Uterus (tissue), 4 donors: ENCODE measurements around the gene CBFB. TPM values are rescaled to one million over a fixed set of nuclear protein-coding genes. Genes with fewer than 3 reads are reported as not detected.

Experiments used
- DNase-seq, 2 donors: peaks; one replicate each; pipeline ENCODE4 v3.0.0-alpha.2; 2019 to 2020
- H3K27ac ChIP-seq, 2 donors: fragments of 200-600 bp; sonication (generic); 1 replicate in 1 of 2; 2 replicates in 1 of 2; pipeline ENCODE4 v1.5.1; 2016 to 2018
- H3K27me3 ChIP-seq, 2 donors: fragments of 200-600 bp; sonication (generic); one replicate each; pipeline ENCODE4 v1.5.1; 2018 to 2019; ENCODE audit warnings: control low read depth in 1 of 2
- H3K36me3 ChIP-seq, 2 donors: fragments of 200-600 bp; sonication (generic); one replicate each; pipeline ENCODE4 v1.5.1; 2019; ENCODE audit warnings: control low read depth in 1 of 2
- H3K4me1 ChIP-seq, 2 donors: fragments of 200-600 bp; sonication (generic); one replicate each; pipeline ENCODE4 v1.5.1; 2018 to 2019; ENCODE audit warnings: control low read depth in 1 of 2
- H3K4me3 ChIP-seq, 2 donors: fragments of 200-600 bp; sonication (generic); 1 replicate in 1 of 2; 2 replicates in 1 of 2; pipeline ENCODE4 v1.5.1; 2018 to 2019; ENCODE audit warnings: mild to moderate bottlenecking in 1 of 2
- H3K9me3 ChIP-seq, 2 donors: fragments of 200-600 bp; sonication (generic); one replicate each; pipeline ENCODE4 v1.5.1; 2019; ENCODE audit warnings: control low read depth in 1 of 2
- POLR2A ChIP-seq, 2 donors: fragments of 450-650 bp; IDR thresholded peaks; one replicate each; pipeline ENCODE4 v1.6.1; 2016; ENCODE audit warnings: antibody characterized with exemption in 2 of 2, mild to moderate bottlenecking in 1 of 2, moderate library complexity in 1 of 2
- intact Hi-C: fragments of 100-400 bp; cut with DNase I; formaldehyde crosslinking; loops from one replicate; pipeline ENCODE4 v1.15.1; 2023; ENCODE audit warnings: low total_unique reads
- total RNA-seq, 4 donors: library from RNA; depleted of rRNA in 3 of 4; stranded (reverse); fragments of >200 nt in 3 of 4; gene quantifications; one replicate each; pipeline versions ENCODE4 v1.1.0 to v1.2.4, GENCODE V29; 2014 to 2023
- TF ChIP-seq, protein P1 (sequence below), 4 experiments: fragments of 200-600 bp in 2 of 4; fragments of 450-650 bp in 2 of 4; sonication (generic) in 2 of 4; IDR thresholded peaks; one replicate each; pipeline ENCODE4 v1.5.1; 2016 to 2019; ENCODE audit warnings: antibody characterized with exemption in 4 of 4, mild to moderate bottlenecking in 2 of 4, moderate library complexity in 1 of 4
- donor health status: DM: yes; HTN: yes; CAD: no.

CBFB gene
- total RNA-seq, 4 donors from 2014 or later: 42.1 to 108 (median 75.9) TPM

DNA sequence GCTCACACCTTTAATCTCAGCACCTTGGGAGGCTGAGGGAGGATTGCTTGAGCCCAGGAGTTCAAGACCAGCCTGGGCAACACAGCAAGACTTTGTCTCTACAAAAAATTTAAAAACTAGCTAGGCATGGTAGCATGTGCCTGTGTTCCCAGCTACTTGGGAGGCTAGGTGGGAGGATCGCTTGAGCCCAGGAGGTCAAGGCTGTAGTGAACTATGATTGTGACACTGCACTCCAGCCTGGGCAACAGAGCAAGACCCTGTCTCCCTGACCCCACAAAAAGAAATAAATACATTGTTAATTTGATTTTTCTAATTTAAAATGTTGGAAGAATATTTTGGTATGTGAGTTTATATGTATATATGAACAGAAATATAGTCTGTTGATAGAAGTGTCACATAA lies 58.3 kb downstream of the CBFB start:
- intact Hi-C loops: no loop called here
- Histone ChIP-seq H3K4me3 (no peak overlapping the region), H3K9me3 (no peaks in the 10 kb centered on the region), H3K27ac (no peak overlapping the region), H3K27me3 (no peaks in the 10 kb centered on the region), H3K36me3 (no peaks in the 10 kb centered on the region), H3K4me1 (no peaks in the 10 kb centered on the region)
- no peak for TF ChIP-seq POLR2A (IDR thresholded peaks at IDR 0.05)
- TF ChIP-seq, protein P1, sequence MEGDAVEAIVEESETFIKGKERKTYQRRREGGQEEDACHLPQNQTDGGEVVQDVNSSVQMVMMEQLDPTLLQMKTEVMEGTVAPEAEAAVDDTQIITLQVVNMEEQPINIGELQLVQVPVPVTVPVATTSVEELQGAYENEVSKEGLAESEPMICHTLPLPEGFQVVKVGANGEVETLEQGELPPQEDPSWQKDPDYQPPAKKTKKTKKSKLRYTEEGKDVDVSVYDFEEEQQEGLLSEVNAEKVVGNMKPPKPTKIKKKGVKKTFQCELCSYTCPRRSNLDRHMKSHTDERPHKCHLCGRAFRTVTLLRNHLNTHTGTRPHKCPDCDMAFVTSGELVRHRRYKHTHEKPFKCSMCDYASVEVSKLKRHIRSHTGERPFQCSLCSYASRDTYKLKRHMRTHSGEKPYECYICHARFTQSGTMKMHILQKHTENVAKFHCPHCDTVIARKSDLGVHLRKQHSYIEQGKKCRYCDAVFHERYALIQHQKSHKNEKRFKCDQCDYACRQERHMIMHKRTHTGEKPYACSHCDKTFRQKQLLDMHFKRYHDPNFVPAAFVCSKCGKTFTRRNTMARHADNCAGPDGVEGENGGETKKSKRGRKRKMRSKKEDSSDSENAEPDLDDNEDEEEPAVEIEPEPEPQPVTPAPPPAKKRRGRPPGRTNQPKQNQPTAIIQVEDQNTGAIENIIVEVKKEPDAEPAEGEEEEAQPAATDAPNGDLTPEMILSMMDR (IDR thresholded peaks at IDR 0.05): no peak
- DNase-seq: no peak

DNA sequence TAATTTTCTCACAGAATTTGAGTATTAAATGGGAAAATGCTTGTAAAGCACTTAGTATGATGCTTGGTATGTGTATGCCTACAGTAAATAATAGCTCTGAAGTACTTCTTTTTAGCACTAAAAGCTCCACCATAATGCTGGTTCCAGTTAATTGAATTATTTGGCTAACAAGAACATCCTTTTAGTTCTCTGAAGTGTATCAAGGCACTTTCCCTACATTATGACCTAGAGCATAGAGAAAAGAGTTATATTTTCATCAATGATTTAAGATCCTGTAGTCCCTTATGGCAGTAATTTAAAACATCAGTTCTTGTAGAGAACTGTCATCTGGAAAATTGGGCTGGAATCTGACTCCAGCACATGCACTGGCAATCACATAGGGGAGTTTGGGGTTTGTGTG lies 58.9 kb downstream of the CBFB start:
- Histone ChIP-seq H3K27ac (peak overlapping the region in 1 of 2 donors; percentile 29), H3K9me3 (no peaks in the 10 kb centered on the region), H3K27me3 (no peaks in the 10 kb centered on the region), H3K4me3 (no peak overlapping the region), H3K36me3 (no peaks in the 10 kb centered on the region), H3K4me1 (no peaks in the 10 kb centered on the region)
- no peak for DNase-seq
- intact Hi-C loops: no loop called here
- no peak for TF ChIP-seq POLR2A (IDR thresholded peaks at IDR 0.05)
- TF ChIP-seq, protein P1 (IDR thresholded peaks at IDR 0.05): no peak

DNA sequence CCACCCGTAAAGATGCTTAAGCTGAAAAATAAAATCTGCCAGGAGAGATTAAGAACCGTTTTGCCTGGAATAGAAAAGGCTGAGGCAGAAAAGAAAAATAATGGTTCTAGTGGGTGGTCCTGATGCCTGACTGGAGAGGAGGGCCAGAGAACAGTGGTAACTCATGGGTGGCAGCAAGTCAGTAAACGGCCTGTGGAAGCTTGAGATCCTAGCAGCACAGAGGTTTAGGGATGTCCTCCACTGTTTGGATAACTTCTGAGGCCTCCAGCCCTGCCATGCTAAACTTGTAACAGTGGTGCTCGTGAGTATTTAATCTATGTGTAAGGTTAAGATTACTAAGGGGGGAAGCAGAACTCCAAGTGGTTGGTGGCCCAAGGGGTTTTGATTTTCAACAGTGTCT lies 59.6 kb downstream of the CBFB start:
- intact Hi-C loops: no loop called here
- H3K9me3 ChIP-seq: no peaks in the 10 kb centered on the region
- no peak overlapping the region for H3K4me3 ChIP-seq
- H3K36me3 ChIP-seq: no peaks in the 10 kb centered on the region
- H3K4me1 ChIP-seq: no peaks in the 10 kb centered on the region
- no peak for DNase-seq
- H3K27ac ChIP-seq: peak overlapping the region in 1 of 2 donors; percentile 29
- H3K27me3 ChIP-seq: no peaks in the 10 kb centered on the region
- TF ChIP-seq, protein P1 (IDR thresholded peaks at IDR 0.05): no peak
- no peak for TF ChIP-seq POLR2A (IDR thresholded peaks at IDR 0.05)

DNA sequence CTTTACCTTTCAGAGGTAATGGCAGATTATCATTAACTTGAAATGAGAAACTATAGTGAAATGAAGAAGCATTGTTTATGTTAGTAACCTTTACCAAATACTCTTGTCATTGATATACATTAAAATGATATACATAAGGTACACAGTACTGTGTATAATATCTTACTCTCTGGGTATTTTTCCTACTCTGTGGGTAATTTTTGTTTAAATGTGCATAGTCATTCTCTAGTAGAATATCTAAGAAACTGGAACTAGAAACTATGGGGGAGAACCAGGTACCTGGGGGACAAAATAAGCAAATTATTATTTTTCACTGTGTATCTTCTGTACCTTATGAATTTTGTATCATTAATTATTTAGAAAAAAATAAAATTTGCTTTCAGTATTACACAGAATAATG lies 60.2 kb downstream of the CBFB start:
- no peak for TF ChIP-seq POLR2A (IDR thresholded peaks at IDR 0.05)
- TF ChIP-seq, protein P1 (IDR thresholded peaks at IDR 0.05): no peak
- Histone ChIP-seq H3K27ac (no peak overlapping the region), H3K36me3 (no peaks in the 10 kb centered on the region), H3K4me1 (no peaks in the 10 kb centered on the region), H3K4me3 (no peak overlapping the region), H3K27me3 (no peaks in the 10 kb centered on the region), H3K9me3 (no peaks in the 10 kb centered on the region)
- DNase-seq: no peak
- intact Hi-C loops: no loop called here

DNA sequence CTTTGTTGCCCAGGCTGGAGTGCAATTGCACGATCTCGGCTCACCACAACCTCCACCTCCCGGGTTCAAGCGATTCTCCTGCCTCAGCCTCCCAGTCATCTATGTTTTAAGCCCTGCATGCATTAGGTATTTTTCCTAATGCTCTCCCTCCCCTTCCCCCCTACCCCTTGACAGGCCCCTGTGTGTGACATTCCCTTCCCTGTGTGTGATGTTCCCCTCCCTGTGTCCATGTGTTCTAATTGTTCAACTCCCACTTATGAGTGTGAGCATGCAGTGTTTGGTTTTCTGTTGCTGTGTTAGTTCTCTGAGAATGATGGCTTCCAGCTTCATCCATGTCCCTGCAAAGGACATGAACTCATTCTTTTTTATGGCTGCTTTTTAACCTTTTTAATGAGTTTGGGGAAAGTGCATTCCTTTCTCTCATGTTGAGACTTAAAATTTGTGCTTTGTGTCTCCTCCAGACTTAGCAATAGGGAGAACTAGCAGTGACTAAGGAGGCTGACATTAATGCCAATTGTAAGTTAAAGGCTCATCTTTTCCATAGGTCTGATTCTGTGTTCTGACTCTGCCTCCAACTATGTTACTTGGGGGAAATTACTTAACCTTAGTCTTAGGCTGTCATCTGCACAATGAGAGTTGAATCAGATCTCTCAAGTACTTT lies 63.1 kb downstream of the CBFB start:
- intact Hi-C loops: no loop called here

More for the DNA sequence above, 63.1 kb downstream of the CBFB start:
- H3K27ac ChIP-seq: no peak overlapping the region
- H3K4me3 ChIP-seq: no peak overlapping the region
- no peaks in the 10 kb centered on the region for H3K4me1 ChIP-seq
- H3K36me3 ChIP-seq: no peaks in the 10 kb centered on the region
- H3K27me3 ChIP-seq: no peaks in the 10 kb centered on the region
- no peaks in the 10 kb centered on the region for H3K9me3 ChIP-seq
- TF ChIP-seq POLR2A (IDR thresholded peaks at IDR 0.05): no peak
- TF ChIP-seq, protein P1 (IDR thresholded peaks at IDR 0.05): no peak
- DNase-seq: no peak
